Activated CD8-positive, alpha-beta T cell treated with anti-CD3 and anti-CD28 coated beads, Interleukin-2, amount 10 ng/mL, durations not matched to agents 7 days and 5 days (primary cell): ENCODE results near the gene FBLN5. TPM values are rescaled to one million over a fixed set of nuclear protein-coding genes. Genes with fewer than 3 reads are reported as not detected.
A peak's percentile ranks its signal among the peaks of the same experiment; 100 is the strongest.

Experiments
- ATAC-seq: fragments of 150-1000 bp; cut with Tn5 transposase; one replicate; pipeline ENCODE4 v1.10.0; 2021; ENCODE audit warnings: moderate library complexity
- CTCF ChIA-PET: fragments of 350-600 bp; sonication (Branson Sonifier 250); formaldehyde crosslinking; loops from one replicate; lab custom pipeline; 2021; ENCODE audit warnings: antibody characterized with exemption; lab: Charles Lee
- POLR2A ChIA-PET: fragments of 350-600 bp; sonication (Branson Sonifier 250); formaldehyde crosslinking; loops from one replicate; lab custom pipeline; 2021; ENCODE audit warnings: antibody characterized with exemption; lab: Charles Lee
- DNase-seq: peaks from one replicate; pipeline ENCODE4 v3.0.0-alpha.2; 2020
- H3K27ac Mint-ChIP-seq: one replicate; pipeline ENCODE4 v1.8.0; 2021; ENCODE audit warnings: mild to moderate bottlenecking, mixed read lengths
- H3K27me3 Mint-ChIP-seq: one replicate; pipeline ENCODE4 v1.8.0; 2021; ENCODE audit warnings: low read depth, mixed read lengths
- H3K36me3 Mint-ChIP-seq: one replicate; pipeline ENCODE4 v1.8.0; 2021; ENCODE audit warnings: low read depth, mixed read lengths
- H3K4me1 Mint-ChIP-seq: one replicate; pipeline ENCODE4 v1.8.0; 2021; ENCODE audit warnings: low read depth, mixed read lengths
- H3K4me3 Mint-ChIP-seq: one replicate; pipeline ENCODE4 v1.8.0; 2021; ENCODE audit warnings: mild to moderate bottlenecking, mixed read lengths
- H3K9me3 Mint-ChIP-seq: one replicate; pipeline ENCODE4 v1.8.0; 2022; ENCODE audit warnings: mixed read lengths; ENCODE audit not compliant: insufficient read depth
- total RNA-seq, 2 experiments: library from RNA; stranded (reverse); gene quantifications; one replicate each; pipeline ENCODE4 v1.2.3, GENCODE V29; 2021

Gene FBLN5
- total RNA-seq, 2 experiments from 2014 or later, result 1.6 to 2.6 TPM

DNA sequence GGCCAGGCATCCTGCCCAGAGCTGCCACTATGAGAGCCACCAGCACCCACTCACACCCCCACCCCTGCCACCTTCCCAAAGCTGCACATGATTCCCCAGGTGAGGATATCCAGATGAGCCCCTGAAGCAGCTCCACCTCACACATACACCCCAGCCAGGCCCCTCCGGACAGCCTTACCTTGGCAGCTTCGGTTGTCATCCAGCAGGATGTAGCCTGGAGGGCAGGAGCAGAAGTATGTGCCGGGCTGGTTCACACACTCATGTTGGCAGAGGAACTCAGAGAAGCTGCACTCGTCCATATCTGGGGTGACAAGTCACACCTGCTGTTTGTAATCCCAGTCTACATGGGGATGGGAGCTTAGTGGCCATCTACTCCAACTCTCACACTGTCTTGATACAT lies 64.7 kb downstream of the FBLN5 start:
- no peak for DNase-seq
- ChIA-PET CTCF (interaction anchor here (0.9 to 1.3 kb wide), 5 partner anchors 8 to 166 kb away, joined by 3 to 8 read pairs (median 3); no protein-coding TSS in a partner anchor), POLR2A (interaction anchor here (0.6 to 1.3 kb wide), 2 partner anchors 9 to 1499 kb away, joined by 3 to 4 read pairs; no protein-coding TSS in a partner anchor)
- no peak for ATAC-seq
- no peaks in the 10 kb centered on the region for H3K27me3 Mint-ChIP-seq
- peaks cover 35% of the 10 kb centered on the region for H3K4me1 Mint-ChIP-seq
- no peaks in the 10 kb centered on the region for H3K9me3 Mint-ChIP-seq
- H3K27ac Mint-ChIP-seq, result no peak overlapping the region
- peaks cover 6% of the 10 kb centered on the region for H3K36me3 Mint-ChIP-seq
- no peak overlapping the region for H3K4me3 Mint-ChIP-seq

DNA sequence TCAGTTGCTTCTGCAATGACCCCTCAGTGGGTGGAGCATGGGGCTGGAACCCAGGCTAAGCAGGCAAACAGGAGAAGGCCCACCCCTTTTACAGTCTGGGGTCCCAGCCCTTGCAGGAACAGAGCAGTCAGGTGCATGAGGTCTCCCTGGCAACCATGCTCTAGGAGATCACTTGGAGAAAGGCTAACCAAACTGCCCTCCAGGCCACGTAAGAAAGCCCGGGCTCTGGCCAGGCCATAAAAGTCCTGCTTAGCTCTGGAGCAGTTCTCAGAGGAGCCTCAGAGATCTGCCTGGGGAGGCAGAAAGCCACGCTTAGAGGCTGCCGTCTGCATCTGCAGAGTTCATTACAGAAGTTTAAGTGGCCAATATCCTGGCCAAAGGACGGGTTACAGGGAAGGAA lies 65.1 kb downstream of the FBLN5 start:
- ATAC-seq (no peak), DNase-seq (no peak)
- ChIA-PET POLR2A (interaction anchor here (0.6 to 1.3 kb wide), 3 partner anchors 9 to 1499 kb away, joined by 3 to 4 read pairs (median 3); no protein-coding TSS in a partner anchor), CTCF (interaction anchor here (1.0 to 1.3 kb wide), 3 partner anchors 11 to 165 kb away, joined by 3 to 8 read pairs (median 3); no protein-coding TSS in a partner anchor)
- Mint-ChIP-seq H3K9me3 (no peaks in the 10 kb centered on the region), H3K4me3 (no peak overlapping the region), H3K36me3 (peaks cover 6% of the 10 kb centered on the region), H3K27me3 (no peaks in the 10 kb centered on the region), H3K4me1 (peaks cover 39% of the 10 kb centered on the region), H3K27ac (peak overlapping the region; percentile 43)

DNA sequence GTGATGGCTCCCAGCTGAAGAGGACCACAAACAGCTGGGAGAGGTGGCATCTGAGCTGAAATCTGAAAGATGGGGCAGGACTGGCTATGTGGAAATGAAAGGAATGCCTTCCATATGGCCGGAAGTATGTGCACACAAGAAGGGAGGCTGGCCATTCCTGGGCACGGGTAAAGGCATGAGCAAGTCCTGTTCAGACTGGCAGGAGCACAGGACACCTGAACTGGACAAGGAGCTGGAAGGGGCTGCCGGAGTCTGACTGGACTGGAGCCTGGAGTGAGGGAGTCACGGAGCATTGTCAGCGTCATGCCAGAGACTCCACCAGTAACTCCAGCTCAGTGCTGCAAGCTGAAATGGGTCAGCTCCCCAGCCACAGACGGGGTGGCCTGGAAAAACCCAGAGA lies 68.3 kb downstream of the FBLN5 start:
- Mint-ChIP-seq H3K27ac (no peak overlapping the region), H3K36me3 (peaks cover 6% of the 10 kb centered on the region), H3K9me3 (no peaks in the 10 kb centered on the region), H3K4me1 (peaks cover 57% of the 10 kb centered on the region), H3K27me3 (no peaks in the 10 kb centered on the region), H3K4me3 (no peak overlapping the region)
- ATAC-seq, result no peak
- POLR2A ChIA-PET, result no interaction called here
- DNase-seq, result no peak
- CTCF ChIA-PET, result interaction anchor here (1.2 kb wide), 1 partner anchor 14 kb away, joined by 3 read pairs; no protein-coding TSS in a partner anchor

DNA sequence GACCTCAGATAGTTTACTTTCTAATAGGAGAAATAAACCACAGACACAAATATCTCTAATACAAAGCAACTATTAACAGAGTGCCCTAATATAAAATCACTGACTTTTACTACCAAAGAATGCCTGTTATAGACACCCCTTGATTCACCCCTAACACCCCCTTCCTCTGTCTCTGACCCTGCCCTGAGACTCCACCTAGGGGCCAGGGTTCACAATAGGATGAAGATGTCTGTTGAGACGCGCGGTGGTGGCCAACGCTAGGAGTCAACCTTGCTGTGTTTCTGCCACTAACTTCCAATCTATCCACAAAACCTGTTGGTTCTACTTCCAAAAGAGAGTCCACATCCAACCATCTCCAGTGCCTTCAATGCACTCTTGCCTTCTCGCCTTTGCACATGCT lies 69.2 kb downstream of the FBLN5 start:
- Mint-ChIP-seq H3K9me3 (no peaks in the 10 kb centered on the region), H3K4me1 (peaks cover 66% of the 10 kb centered on the region), H3K27me3 (no peaks in the 10 kb centered on the region), H3K4me3 (no peak overlapping the region), H3K27ac (no peak overlapping the region), H3K36me3 (peaks cover 6% of the 10 kb centered on the region)
- ChIA-PET POLR2A (no interaction called here), CTCF (interaction anchor here (1.2 kb wide), 1 partner anchor 15 kb away, joined by 3 read pairs; no protein-coding TSS in a partner anchor)
- DNase-seq (no peak), ATAC-seq (no peak)

DNA sequence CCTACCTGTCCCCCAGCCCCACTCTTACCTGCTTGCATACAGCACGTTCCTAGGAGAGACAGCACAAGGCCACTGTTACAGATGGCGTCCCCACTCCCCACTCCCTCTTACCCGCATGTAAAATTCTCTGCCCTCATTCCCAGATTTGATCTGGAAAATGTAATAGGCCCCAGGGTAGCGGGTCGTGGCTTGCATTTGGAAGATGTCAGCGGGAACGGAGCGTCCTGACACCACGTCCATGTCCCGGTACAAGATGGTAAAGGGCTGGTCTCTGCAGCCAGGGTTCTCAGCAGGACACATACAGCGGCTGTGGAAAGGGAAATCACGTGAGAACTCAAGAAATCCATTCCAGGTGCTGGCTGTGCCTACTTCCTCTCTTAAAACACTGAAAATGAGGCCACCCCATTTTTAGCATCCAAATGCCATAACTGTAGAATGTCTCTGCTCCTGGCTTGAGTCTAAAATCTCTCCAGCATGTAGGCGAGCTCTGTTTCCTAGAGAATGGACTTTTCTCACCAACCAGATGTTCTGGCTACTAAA lies 70.0 kb downstream of the FBLN5 start:
- no peaks in the 10 kb centered on the region for H3K27me3 Mint-ChIP-seq
- peaks cover 75% of the 10 kb centered on the region for H3K4me1 Mint-ChIP-seq
- ChIA-PET POLR2A (no interaction called here), CTCF (interaction anchor here (1.1 kb wide), 1 partner anchor 8 kb away, joined by 3 read pairs; no protein-coding TSS in a partner anchor)
- peaks cover 6% of the 10 kb centered on the region for H3K36me3 Mint-ChIP-seq
- no peaks in the 10 kb centered on the region for H3K9me3 Mint-ChIP-seq
- ATAC-seq, result no peak
- DNase-seq, result no peak
- no peak overlapping the region for H3K4me3 Mint-ChIP-seq
- H3K27ac Mint-ChIP-seq, result no peak overlapping the region

DNA sequence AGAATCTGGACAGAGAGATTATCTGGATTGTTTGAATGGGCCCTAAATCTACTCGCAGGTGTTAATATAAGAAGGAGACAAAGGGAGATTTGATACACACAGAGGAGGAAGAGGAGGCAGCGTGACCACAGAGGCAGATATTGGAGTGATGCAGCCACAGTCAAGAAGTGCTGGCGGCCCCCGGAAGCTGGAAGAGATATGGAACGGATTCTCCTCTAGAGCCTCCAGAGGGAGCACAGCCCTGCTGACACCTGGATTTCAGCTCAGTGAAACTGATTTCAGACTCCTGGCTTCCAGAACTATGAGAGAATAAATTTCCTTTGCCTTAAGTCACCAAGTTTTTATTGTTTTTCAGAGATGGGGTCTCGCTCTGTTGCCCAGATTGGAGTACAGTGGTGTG lies 71.0 kb downstream of the FBLN5 start:
- Mint-ChIP-seq H3K36me3 (peaks cover 9% of the 10 kb centered on the region), H3K9me3 (no peaks in the 10 kb centered on the region), H3K27me3 (no peaks in the 10 kb centered on the region), H3K27ac (no peak overlapping the region), H3K4me1 (peaks cover 84% of the 10 kb centered on the region), H3K4me3 (no peak overlapping the region)
- no peak for ATAC-seq
- DNase-seq, result no peak
- ChIA-PET POLR2A (interaction anchor here (1.1 kb wide), 1 partner anchor 10 kb away, joined by 4 read pairs; the partner anchor contains the start of gene TC2N), CTCF (interaction anchor here (1.1 kb wide), 1 partner anchor 9 kb away, joined by 3 read pairs; no protein-coding TSS in a partner anchor)

DNA sequence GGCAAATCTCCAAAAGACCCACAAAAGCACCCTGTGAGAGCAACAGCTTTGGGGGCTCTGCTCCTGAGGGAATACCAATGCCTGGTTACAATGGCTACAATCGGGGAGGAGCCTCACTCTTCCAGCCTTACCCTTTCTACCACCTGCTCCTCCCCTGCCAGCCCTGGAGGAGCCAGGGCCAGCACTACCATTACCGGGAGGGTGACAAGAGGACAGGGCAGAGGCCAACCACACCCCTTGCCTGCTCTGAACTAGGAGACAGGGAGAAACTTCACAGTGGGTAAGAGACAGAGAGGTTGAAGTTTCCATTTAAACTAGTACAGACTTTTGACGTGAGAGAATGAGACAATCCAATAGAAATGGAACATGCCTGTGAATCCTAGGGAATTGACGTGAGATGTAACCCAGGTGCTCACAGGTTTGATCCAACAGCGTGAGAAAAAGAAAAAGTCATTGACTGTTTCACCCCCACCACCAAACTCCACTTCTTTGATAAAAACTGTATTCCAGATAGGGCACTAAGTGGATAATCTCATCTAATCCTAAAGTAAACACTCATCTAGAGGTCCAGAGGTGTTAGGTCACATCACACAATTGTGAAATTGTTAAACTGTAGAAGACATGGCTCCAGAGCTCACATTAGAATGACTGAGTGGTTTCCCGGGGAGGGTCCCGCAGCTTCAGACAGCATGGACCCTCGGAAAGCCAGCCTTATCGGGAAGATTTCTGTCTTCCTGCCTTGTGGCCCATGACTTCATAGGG lies 71.8 kb downstream of the FBLN5 start:
- Mint-ChIP-seq H3K27ac (peak overlapping the region; percentile 77), H3K27me3 (no peaks in the 10 kb centered on the region), H3K36me3 (peaks cover 6% of the 10 kb centered on the region), H3K4me3 (no peak overlapping the region), H3K4me1 (peaks cover 84% of the 10 kb centered on the region), H3K9me3 (no peaks in the 10 kb centered on the region)
- ChIA-PET POLR2A (interaction anchor here (0.6 to 1.1 kb wide), 2 partner anchors 9 kb away, joined by 4 to 5 read pairs; partner anchors contain the start of gene TC2N), CTCF (interaction anchor here (1.1 to 2.8 kb wide), 2 partner anchors 9 to 36 kb away, joined by 3 to 18 read pairs; no protein-coding TSS in a partner anchor)
- DNase-seq (no peak), ATAC-seq (no peak)

DNA sequence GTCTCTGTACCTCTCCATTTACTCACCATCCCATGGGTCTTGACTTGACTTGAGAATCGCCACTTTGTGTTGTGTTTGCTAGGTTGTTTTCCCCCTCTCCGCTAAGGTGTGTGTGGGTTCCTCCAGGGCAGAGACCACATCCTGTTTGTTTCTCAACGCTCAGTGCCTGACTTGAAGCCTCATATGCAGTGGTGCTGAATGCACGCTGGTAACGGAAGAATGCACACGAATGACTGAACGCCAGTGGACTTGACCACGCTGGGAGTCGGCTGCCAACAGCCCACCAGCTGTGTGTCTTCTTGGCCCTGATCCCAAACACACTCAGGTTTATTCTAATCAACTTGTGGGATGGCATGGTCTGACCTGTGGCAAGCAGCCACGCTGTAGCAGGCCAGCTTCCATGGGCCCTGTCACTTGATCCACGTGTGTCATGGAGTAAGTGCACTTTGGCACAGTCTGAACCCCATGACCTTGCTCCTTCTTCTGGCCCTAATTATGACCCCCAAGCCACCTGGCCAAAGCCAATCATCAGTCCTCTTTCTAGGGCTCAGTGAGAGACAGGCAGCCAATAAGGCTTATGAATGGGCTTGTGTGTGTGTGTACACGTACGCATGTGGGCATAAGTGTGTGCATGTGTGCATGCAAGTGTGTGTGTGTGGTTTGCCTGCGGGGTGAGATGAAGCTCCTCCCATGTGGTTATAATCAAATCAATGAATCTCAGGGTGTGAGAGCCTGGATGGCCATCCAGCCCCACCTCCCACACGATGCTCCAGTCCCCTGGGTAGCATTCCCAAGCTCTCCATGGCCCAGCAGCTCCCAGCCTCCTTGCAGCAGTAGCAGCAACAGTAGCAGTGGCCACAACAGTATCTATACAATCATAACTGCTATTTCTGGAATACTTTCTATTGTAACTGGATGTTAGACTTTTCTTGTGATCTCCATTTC lies 73.8 kb downstream of the FBLN5 start:
- Mint-ChIP-seq H3K27ac (peak overlapping the region; percentile 95), H3K4me1 (peaks cover 95% of the 10 kb centered on the region), H3K4me3 (peak overlapping the region; percentile 69), H3K9me3 (no peaks in the 10 kb centered on the region), H3K36me3 (peaks cover 10% of the 10 kb centered on the region), H3K27me3 (no peaks in the 10 kb centered on the region)
- peak; percentile 91 for DNase-seq
- ChIA-PET CTCF (interaction anchor here (1.3 to 2.8 kb wide), 5 partner anchors 9 to 38 kb away, joined by 3 to 18 read pairs (median 5); no protein-coding TSS in a partner anchor), POLR2A (interaction anchor here (0.9 to 2.2 kb wide), 6 partner anchors 9 to 25 kb away, joined by 3 to 8 read pairs (median 4); no protein-coding TSS in a partner anchor)
- peak; percentile 82 for ATAC-seq

DNA sequence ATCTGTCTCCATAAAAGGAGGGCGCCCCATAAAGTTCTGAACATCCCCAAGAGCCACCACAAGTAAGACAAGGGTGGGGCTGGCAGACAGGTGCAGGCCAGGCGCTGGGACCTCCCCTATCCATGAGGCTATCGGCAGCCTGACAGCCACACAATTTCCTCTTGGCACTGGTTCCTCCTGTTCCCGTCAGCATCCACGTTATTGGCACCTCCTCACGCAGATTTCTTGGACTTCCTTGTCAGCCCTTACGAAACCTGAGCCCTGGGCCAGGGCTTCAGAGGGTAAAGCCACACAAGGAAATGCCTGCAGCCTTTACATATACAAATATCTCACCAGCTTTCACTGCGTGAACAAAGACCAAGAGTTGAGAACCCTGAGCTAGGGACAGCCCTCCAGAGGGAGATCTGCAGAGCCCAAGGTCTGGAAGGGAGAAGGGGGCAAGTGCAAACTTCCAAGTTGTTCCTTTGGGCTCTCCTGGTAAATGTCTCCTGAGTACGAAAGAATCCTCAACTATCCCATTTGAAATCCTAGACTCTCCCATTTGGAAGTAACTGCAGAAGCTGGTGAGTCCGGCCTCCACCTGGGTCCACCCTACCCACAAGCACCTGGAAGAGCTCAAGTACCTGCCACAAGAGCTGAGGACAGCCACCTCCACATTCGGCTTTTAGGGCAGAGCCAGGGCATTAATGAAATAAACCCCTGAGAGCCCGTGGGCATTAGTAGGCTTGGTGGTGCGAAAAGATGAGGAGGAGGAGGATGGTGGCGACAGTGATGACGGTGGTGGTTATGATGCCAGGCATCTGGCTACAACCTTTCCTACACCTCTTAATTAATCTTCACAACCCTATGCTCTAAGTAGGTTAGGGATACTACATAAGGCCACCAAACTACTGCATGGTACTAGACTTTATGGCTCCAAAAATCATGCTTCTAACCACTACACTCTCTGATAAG lies 74.7 kb downstream of the FBLN5 start:
- Mint-ChIP-seq H3K27me3 (no peaks in the 10 kb centered on the region), H3K9me3 (no peaks in the 10 kb centered on the region), H3K4me1 (peaks cover 99% of the 10 kb centered on the region), H3K27ac (peak overlapping the region; percentile 95), H3K36me3 (peaks cover 10% of the 10 kb centered on the region), H3K4me3 (peak overlapping the region; percentile 69)
- ChIA-PET CTCF (interaction anchor here (1.0 to 2.8 kb wide), 6 partner anchors 9 to 39 kb away, joined by 3 to 18 read pairs (median 5); no protein-coding TSS in a partner anchor), POLR2A (interaction anchor here (0.6 to 2.2 kb wide), 8 partner anchors 9 to 167 kb away, joined by 3 to 8 read pairs (median 4); partner anchors contain the start of gene TRIP11)
- ATAC-seq, result peak; percentile 1
- peak; percentile 46 for DNase-seq

DNA sequence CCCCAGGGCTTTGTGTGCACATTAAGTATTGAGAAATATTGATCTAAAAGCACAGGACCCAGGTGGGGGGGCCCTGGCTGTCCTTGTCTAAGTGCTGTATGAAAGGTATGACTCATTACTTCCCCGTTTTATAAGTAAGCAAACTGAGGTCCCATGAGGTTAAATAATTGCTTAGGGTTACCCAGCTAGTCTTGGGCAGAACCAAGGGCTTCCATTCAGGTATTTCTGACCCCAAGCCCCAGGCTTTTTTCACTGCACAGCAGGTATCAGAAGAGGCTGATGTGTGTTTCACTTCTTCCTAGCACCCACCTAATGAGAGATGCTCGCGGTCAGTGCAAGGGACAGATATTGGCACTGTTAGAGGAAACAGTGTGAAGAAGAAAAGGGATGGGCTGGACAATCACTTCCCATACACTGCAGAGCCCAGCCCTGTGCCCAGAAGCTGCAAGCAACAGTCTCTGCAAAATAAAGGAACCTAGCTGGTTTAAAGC lies 75.4 kb downstream of the FBLN5 start:
- Mint-ChIP-seq H3K27me3 (no peaks in the 10 kb centered on the region), H3K4me3 (peak overlapping the region; percentile 69), H3K9me3 (no peaks in the 10 kb centered on the region), H3K4me1 (peaks cover 99% of the 10 kb centered on the region), H3K36me3 (peaks cover 17% of the 10 kb centered on the region), H3K27ac (peak overlapping the region; percentile 95)
- CTCF ChIA-PET, result interaction anchor here (1.0 to 2.3 kb wide), 4 partner anchors 9 to 39 kb away, joined by 3 to 8 read pairs (median 5); no protein-coding TSS in a partner anchor
- DNase-seq (peak; percentile 50), ATAC-seq (no peak)
- POLR2A ChIA-PET, result interaction anchor here (0.6 to 2.2 kb wide), 8 partner anchors 9 to 498 kb away, joined by 3 to 8 read pairs (median 4); partner anchors contain the start of gene TRIP11
